CD4-positive, alpha-beta T cell treated with Interleukin-4 for 1 hour (primary cell): ENCODE results near the gene COL4A2.

ENCODE experiments used
- DNase-seq, 2 donors: peaks; one replicate each; pipeline ENCODE4 v3.0.0-alpha.2; 2020 to 2022

COL4A2 gene

GRCh38 chr13:110503979-110504499 is 197.0 kb downstream of the COL4A2 start:
- no peak for DNase-seq

- DNase-seq: no peak
Measured at GRCh38 chr13:110505594-110505993, 198.5 kb downstream of the COL4A2 start.

GRCh38 chr13:110506396-110506795 is 199.3 kb downstream of the COL4A2 start:
- no peak for DNase-seq

GRCh38 chr13:110506859-110507566 is 199.9 kb downstream of the COL4A2 start:
- DNase-seq: no peak

GRCh38 chr13:110507678-110508381 is 200.7 kb downstream of the COL4A2 start:
- no peak for DNase-seq

- no peak for DNase-seq
Measured at GRCh38 chr13:110509478-110509926, 202.4 kb downstream of the COL4A2 start.

- no peak for DNase-seq
Measured at GRCh38 chr13:110509971-110510786, 203.1 kb downstream of the COL4A2 start.

GRCh38 chr13:110511509-110512181 is 204.6 kb downstream of the COL4A2 start:
- DNase-seq: no peak

- DNase-seq: no peak
Measured at GRCh38 chr13:110512198-110512740, 205.2 kb downstream of the COL4A2 start.

- DNase-seq: no peak
Measured at GRCh38 chr13:110516500-110516899, 209.4 kb downstream of the COL4A2 start.

- DNase-seq: no peak
Measured at GRCh38 chr13:110517505-110518225, 210.6 kb downstream of the COL4A2 start.

- DNase-seq: no peak
Measured at GRCh38 chr13:110518226-110518525, 211.1 kb downstream of the COL4A2 start.

- DNase-seq: no peak
Measured at GRCh38 chr13:110518571-110518970, 211.5 kb downstream of the COL4A2 start.

GRCh38 chr13:110519046-110519445 is 212.0 kb downstream of the COL4A2 start:
- DNase-seq: no peak

- no peak for DNase-seq
Measured at GRCh38 chr13:110519506-110519905, 212.4 kb downstream of the COL4A2 start.

GRCh38 chr13:110520431-110521295 is 213.6 kb downstream of the COL4A2 start:
- DNase-seq: peak in 1 of 2 donors; percentile 74

GRCh38 chr13:110521296-110521680 is 214.2 kb downstream of the COL4A2 start:
- no peak for DNase-seq

- DNase-seq: peak in 1 of 2 donors; percentile 53
Measured at GRCh38 chr13:110521946-110522345, 214.9 kb downstream of the COL4A2 start.

- no peak for DNase-seq
Measured at GRCh38 chr13:110522721-110523120, 215.6 kb downstream of the COL4A2 start.

GRCh38 chr13:110523180-110523579 is 216.1 kb downstream of the COL4A2 start:
- DNase-seq: no peak
